Measurements from ENCODE around the gene WDR43.
A peak's percentile ranks its signal among the peaks of the same experiment; 100 is the strongest.

The WDR43 gene

GRCh38 chr2:28896906-28897305 is 2.4 kb downstream of the WDR43 start:
- Histone ChIP-seq H3K4me3 (ENCODE audit: low read depth, low read length) (peak overlapping the region; percentile 71), H3K36me3 (ENCODE audit: control insufficient read depth, insufficient read depth, low read length) (no peaks in the 10 kb centered on the region), H3K4me1 (ENCODE audit: control insufficient read depth, insufficient read depth, low read length) (peaks cover 7% of the 10 kb centered on the region), H3K27me3 (ENCODE audit: control insufficient read depth, insufficient read depth, low read length) (no peaks in the 10 kb centered on the region), H3K9me3 (ENCODE audit: control insufficient read depth, insufficient read depth, low read length) (no peaks in the 10 kb centered on the region), H3K9ac (ENCODE audit: low read depth, low read length) (no peak overlapping the region)

GRCh38 chr2:28898048-28898447 is 3.6 kb downstream of the WDR43 start:
- Histone ChIP-seq H3K4me3 (ENCODE audit: low read depth, low read length) (no peak overlapping the region), H3K4me1 (ENCODE audit: control insufficient read depth, insufficient read depth, low read length) (peaks cover 7% of the 10 kb centered on the region), H3K9me3 (ENCODE audit: control insufficient read depth, insufficient read depth, low read length) (no peaks in the 10 kb centered on the region), H3K36me3 (ENCODE audit: control insufficient read depth, insufficient read depth, low read length) (no peaks in the 10 kb centered on the region), H3K27me3 (ENCODE audit: control insufficient read depth, insufficient read depth, low read length) (no peaks in the 10 kb centered on the region), H3K9ac (ENCODE audit: low read depth, low read length) (no peak overlapping the region)

- Histone ChIP-seq H3K27me3 (ENCODE audit: control insufficient read depth, insufficient read depth, low read length) (no peaks in the 10 kb centered on the region), H3K9me3 (ENCODE audit: control insufficient read depth, insufficient read depth, low read length) (no peaks in the 10 kb centered on the region), H3K4me1 (ENCODE audit: control insufficient read depth, insufficient read depth, low read length) (peaks cover 7% of the 10 kb centered on the region), H3K4me3 (ENCODE audit: low read depth, low read length) (no peak overlapping the region), H3K9ac (ENCODE audit: low read depth, low read length) (no peak overlapping the region), H3K36me3 (ENCODE audit: control insufficient read depth, insufficient read depth, low read length) (peaks cover 6% of the 10 kb centered on the region)
Observed at GRCh38 chr2:28901202-28901601, 6.7 kb downstream of the WDR43 start.

GRCh38 chr2:28901841-28902240 is 7.4 kb downstream of the WDR43 start:
- Histone ChIP-seq H3K4me1 (ENCODE audit: control insufficient read depth, insufficient read depth, low read length) (peaks cover 7% of the 10 kb centered on the region), H3K9ac (ENCODE audit: low read depth, low read length) (no peak overlapping the region), H3K27me3 (ENCODE audit: control insufficient read depth, insufficient read depth, low read length) (no peaks in the 10 kb centered on the region), H3K36me3 (ENCODE audit: control insufficient read depth, insufficient read depth, low read length) (peaks cover 12% of the 10 kb centered on the region), H3K9me3 (ENCODE audit: control insufficient read depth, insufficient read depth, low read length) (no peaks in the 10 kb centered on the region), H3K4me3 (ENCODE audit: low read depth, low read length) (no peak overlapping the region)

- peaks cover 17% of the 10 kb centered on the region for H3K36me3 ChIP-seq (ENCODE audit: control insufficient read depth, insufficient read depth, low read length)
- H3K27me3 ChIP-seq (ENCODE audit: control insufficient read depth, insufficient read depth, low read length) = no peaks in the 10 kb centered on the region
- peaks cover 4% of the 10 kb centered on the region for H3K4me1 ChIP-seq (ENCODE audit: control insufficient read depth, insufficient read depth, low read length)
- H3K4me3 ChIP-seq (ENCODE audit: low read depth, low read length) = no peak overlapping the region
- H3K9me3 ChIP-seq (ENCODE audit: control insufficient read depth, insufficient read depth, low read length) = no peaks in the 10 kb centered on the region
- no peak overlapping the region for H3K9ac ChIP-seq (ENCODE audit: low read depth, low read length)
Observed at GRCh38 chr2:28902584-28902983, 8.1 kb downstream of the WDR43 start.

GRCh38 chr2:28904295-28904694 is 9.8 kb downstream of the WDR43 start:
- Histone ChIP-seq H3K9ac (ENCODE audit: low read depth, low read length) (no peak overlapping the region), H3K4me3 (ENCODE audit: low read depth, low read length) (no peak overlapping the region), H3K4me1 (ENCODE audit: control insufficient read depth, insufficient read depth, low read length) (no peaks in the 10 kb centered on the region), H3K27me3 (ENCODE audit: control insufficient read depth, insufficient read depth, low read length) (no peaks in the 10 kb centered on the region), H3K9me3 (ENCODE audit: control insufficient read depth, insufficient read depth, low read length) (no peaks in the 10 kb centered on the region), H3K36me3 (ENCODE audit: control insufficient read depth, insufficient read depth, low read length) (peaks cover 21% of the 10 kb centered on the region)

- no peaks in the 10 kb centered on the region for H3K9me3 ChIP-seq (ENCODE audit: control insufficient read depth, insufficient read depth, low read length)
- H3K27me3 ChIP-seq (ENCODE audit: control insufficient read depth, insufficient read depth, low read length) = no peaks in the 10 kb centered on the region
- peaks cover 21% of the 10 kb centered on the region for H3K36me3 ChIP-seq (ENCODE audit: control insufficient read depth, insufficient read depth, low read length)
- H3K4me1 ChIP-seq (ENCODE audit: control insufficient read depth, insufficient read depth, low read length) = no peaks in the 10 kb centered on the region
- no peak overlapping the region for H3K4me3 ChIP-seq (ENCODE audit: low read depth, low read length)
- no peak overlapping the region for H3K9ac ChIP-seq (ENCODE audit: low read depth, low read length)
Observed at GRCh38 chr2:28904802-28905457, 10.5 kb downstream of the WDR43 start.

GRCh38 chr2:28905533-28905932 is 11.1 kb downstream of the WDR43 start:
- Histone ChIP-seq H3K4me1 (ENCODE audit: control insufficient read depth, insufficient read depth, low read length) (no peaks in the 10 kb centered on the region), H3K36me3 (ENCODE audit: control insufficient read depth, insufficient read depth, low read length) (peaks cover 21% of the 10 kb centered on the region), H3K9ac (ENCODE audit: low read depth, low read length) (no peak overlapping the region), H3K4me3 (ENCODE audit: low read depth, low read length) (no peak overlapping the region), H3K9me3 (ENCODE audit: control insufficient read depth, insufficient read depth, low read length) (no peaks in the 10 kb centered on the region), H3K27me3 (ENCODE audit: control insufficient read depth, insufficient read depth, low read length) (no peaks in the 10 kb centered on the region)

- Histone ChIP-seq H3K27me3 (ENCODE audit: control insufficient read depth, insufficient read depth, low read length) (no peaks in the 10 kb centered on the region), H3K9ac (ENCODE audit: low read depth, low read length) (no peak overlapping the region), H3K4me3 (ENCODE audit: low read depth, low read length) (no peak overlapping the region), H3K36me3 (ENCODE audit: control insufficient read depth, insufficient read depth, low read length) (peaks cover 21% of the 10 kb centered on the region), H3K4me1 (ENCODE audit: control insufficient read depth, insufficient read depth, low read length) (no peaks in the 10 kb centered on the region), H3K9me3 (ENCODE audit: control insufficient read depth, insufficient read depth, low read length) (no peaks in the 10 kb centered on the region)
Observed at GRCh38 chr2:28906376-28906775, 11.9 kb downstream of the WDR43 start.

- Histone ChIP-seq H3K4me3 (ENCODE audit: low read depth, low read length) (no peak overlapping the region), H3K9ac (ENCODE audit: low read depth, low read length) (no peak overlapping the region), H3K4me1 (ENCODE audit: control insufficient read depth, insufficient read depth, low read length) (no peaks in the 10 kb centered on the region), H3K36me3 (ENCODE audit: control insufficient read depth, insufficient read depth, low read length) (peaks cover 25% of the 10 kb centered on the region), H3K27me3 (ENCODE audit: control insufficient read depth, insufficient read depth, low read length) (no peaks in the 10 kb centered on the region), H3K9me3 (ENCODE audit: control insufficient read depth, insufficient read depth, low read length) (no peaks in the 10 kb centered on the region)
Observed at GRCh38 chr2:28906821-28907220, 12.4 kb downstream of the WDR43 start.

GRCh38 chr2:28908172-28908571 is 13.7 kb downstream of the WDR43 start:
- Histone ChIP-seq H3K27me3 (ENCODE audit: control insufficient read depth, insufficient read depth, low read length) (no peaks in the 10 kb centered on the region), H3K4me1 (ENCODE audit: control insufficient read depth, insufficient read depth, low read length) (no peaks in the 10 kb centered on the region), H3K9ac (ENCODE audit: low read depth, low read length) (no peak overlapping the region), H3K9me3 (ENCODE audit: control insufficient read depth, insufficient read depth, low read length) (no peaks in the 10 kb centered on the region), H3K36me3 (ENCODE audit: control insufficient read depth, insufficient read depth, low read length) (peaks cover 33% of the 10 kb centered on the region), H3K4me3 (ENCODE audit: low read depth, low read length) (no peak overlapping the region)

GRCh38 chr2:28909655-28910353 is 15.3 kb downstream of the WDR43 start:
- H3K9ac ChIP-seq (ENCODE audit: low read depth, low read length) = no peak overlapping the region
- peaks cover 39% of the 10 kb centered on the region for H3K36me3 ChIP-seq (ENCODE audit: control insufficient read depth, insufficient read depth, low read length)
- no peaks in the 10 kb centered on the region for H3K4me1 ChIP-seq (ENCODE audit: control insufficient read depth, insufficient read depth, low read length)
- no peaks in the 10 kb centered on the region for H3K27me3 ChIP-seq (ENCODE audit: control insufficient read depth, insufficient read depth, low read length)
- H3K9me3 ChIP-seq (ENCODE audit: control insufficient read depth, insufficient read depth, low read length) = no peaks in the 10 kb centered on the region
- no peak overlapping the region for H3K4me3 ChIP-seq (ENCODE audit: low read depth, low read length)

Data from iPS-15b (cell line).